HepG2 (cell line): ENCODE measurements around the gene ANK3. TPM values are rescaled to one million over a fixed set of nuclear protein-coding genes. Genes with fewer than 3 reads are reported as not detected.

Experiments
- ATAC-seq: fragments of 200-7000 bp; cut with Tn5 transposase; 3 replicates; pipeline ENCODE4 v1.9.1; 2020; ENCODE audit warnings: mild to moderate bottlenecking, moderate library complexity
- BruUV-seq: library from RNA; stranded (reverse); fragments of 400-500 nt; replicated peaks from 2 replicates; lab custom pipeline; 2021; lab: Mats Ljungman, UMichigan
- CTCF ChIA-PET: fragments of 300-600 bp; formaldehyde crosslinking; extraction: SDS; loops from one replicate; lab custom pipeline; 2021; ENCODE audit warnings: low total read pairs, inconsistent platforms, low intra/inter-chr PET ratio; lab: Yijun Ruan, JAX
- POLR2A ChIA-PET: fragments of 350-600 bp; sonication (Branson Sonifier 250); formaldehyde crosslinking; loops from one replicate; lab custom pipeline; 2020; ENCODE audit warnings: antibody characterized with exemption, inconsistent platforms; lab: Yijun Ruan, JAX
- DNase-seq: peaks from one replicate; pipeline ENCODE4 v3.0.0-alpha.2; 2015; ENCODE audit warnings: low spot score
- FAIRE-seq: peaks from 3 replicates; lab custom pipeline; 2011; peaks lifted over from hg19 to GRCh38; lab: Jason Lieb, UNC
- H2AFZ ChIP-seq: one replicate; pipeline ENCODE4 v1.6.1; 2011; ENCODE audit warnings: low read length, inconsistent platforms
- H3K27ac ChIP-seq: fragments of 300-600 bp; 3 replicates; pipeline ENCODE4 v1.8.0; 2011; ENCODE audit warnings: mixed run types, mild to moderate bottlenecking, mixed read lengths, low read length, inconsistent platforms; ENCODE audit not compliant: insufficient read depth; ENCODE audit errors: extremely low read length
- H3K27me3 ChIP-seq, 2 experiments: fragments of 200-600 bp in 1 of 2; 2 replicates in 1 of 2; 3 replicates in 1 of 2; pipeline versions ENCODE4 v1.6.0 to v1.8.0; 2011; ENCODE audit warnings: low read length in 2 of 2, mild to moderate bottlenecking in 2 of 2, moderate library complexity in 2 of 2, inconsistent platforms in 1 of 2; ENCODE audit not compliant: insufficient read depth in 2 of 2, control insufficient read depth in 1 of 2
- H3K36me3 ChIP-seq, 2 experiments: fragments of 200-600 bp in 1 of 2; replicated peaks in 1 of 2; 2 replicates in 1 of 2; 3 replicates in 1 of 2; pipeline versions ENCODE4 v1.5.1 to v1.8.0; 2011; ENCODE audit warnings: low read length in 2 of 2, inconsistent platforms in 1 of 2; ENCODE audit not compliant: insufficient read depth in 2 of 2, control insufficient read depth in 1 of 2
- H3K4me1 ChIP-seq: 2 replicates; pipeline ENCODE4 v1.5.1; 2012; ENCODE audit warnings: low read length, inconsistent platforms; ENCODE audit not compliant: insufficient read depth
- H3K4me2 ChIP-seq: 2 replicates; pipeline ENCODE4 v1.6.0; 2011; ENCODE audit warnings: low read depth, low read length, inconsistent platforms
- H3K4me3 ChIP-seq, 3 experiments: fragments of 200-600 bp in 1 of 3; sonication (generic), shearing (Covaris generic) in 1 of 3; replicated peaks in 1 of 3; 2 replicates each; pipeline ENCODE4 v1.5.1; 2011 to 2016; ENCODE audit warnings: low read length in 3 of 3, inconsistent platforms in 2 of 3, low read depth in 2 of 3, mild to moderate bottlenecking in 2 of 3, control low read depth in 1 of 3, mixed read lengths in 1 of 3; ENCODE audit not compliant: insufficient read depth in 1 of 3
- H3K79me2 ChIP-seq: one replicate; pipeline ENCODE4 v1.6.1; 2011; ENCODE audit warnings: low read length, inconsistent platforms; ENCODE audit not compliant: insufficient read depth
- H3K9ac ChIP-seq: 2 replicates; pipeline ENCODE4 v1.6.0; 2011; ENCODE audit warnings: mild to moderate bottlenecking, low read depth, low read length, inconsistent platforms; ENCODE audit not compliant: insufficient read depth
- H3K9me3 ChIP-seq: 2 replicates; pipeline ENCODE4 v1.5.1; 2012; ENCODE audit warnings: mild to moderate bottlenecking, low read length
- H4K20me1 ChIP-seq: 2 replicates; pipeline ENCODE4 v1.6.0; 2011; ENCODE audit warnings: inconsistent platforms, mild to moderate bottlenecking, low read length, moderate library complexity; ENCODE audit not compliant: insufficient read depth
- CENPT ChIP-seq: sonication (generic); formaldehyde crosslinking; IDR thresholded peaks from 2 replicates; pipeline ENCODE4 v1.8.0; 2022; ENCODE audit warnings: low read depth, mild to moderate bottlenecking, moderate library complexity, missing genetic modification reagents
- FOXC1 ChIP-seq: sonication (generic); formaldehyde crosslinking; IDR thresholded peaks from 2 replicates; pipeline ENCODE4 v1.8.0; 2022; ENCODE audit warnings: mild to moderate bottlenecking, missing genetic modification reagents, borderline replicate concordance
- SIX1 ChIP-seq: sonication (generic); formaldehyde crosslinking; IDR thresholded peaks from 2 replicates; pipeline ENCODE4 v1.4.0; 2020; ENCODE audit warnings: missing genetic modification reagents, borderline replicate concordance
- SIX4 ChIP-seq: sonication (generic); formaldehyde crosslinking; IDR thresholded peaks from 2 replicates; pipeline ENCODE4 v1.4.0; 2020; ENCODE audit warnings: missing genetic modification reagents
- XBP1 ChIP-seq: sonication (generic); formaldehyde crosslinking; IDR thresholded peaks from 2 replicates; pipeline ENCODE4 v1.5.0; 2020; ENCODE audit warnings: missing genetic modification reagents
- ZBTB44 ChIP-seq: sonication (generic); formaldehyde crosslinking; IDR thresholded peaks from 2 replicates; pipeline ENCODE4 v1.4.0; 2020; ENCODE audit warnings: missing genetic modification reagents
- WGBS: methylation state at CpG from one replicate; pipeline ENCODE4 v1.1.6; 2017; ENCODE audit warnings: low lambda C conversion rate; 5-methylcytosine and 5-hydroxymethylcytosine counted together
- in situ Hi-C: cut with HindIII; loops from 2 replicates; pipeline ENCODE4 v1.10.0; 2017; ENCODE audit warnings: low pct_unique_long_range_greater_than_20kb; ENCODE audit not compliant: extremely low pct_ligation_motif_present
- intact Hi-C: fragments of 100-400 bp; cut with micrococcal nuclease; formaldehyde crosslinking; loops from one replicate; pipeline ENCODE4 v1.10.0; 2022; ENCODE audit not compliant: unreplicated experiment
- polyA plus RNA-seq, 8 experiments: library from polyadenylated mRNA; depleted of rRNA in 3 of 8; stranded (reverse) in 7 of 8; unstranded in 1 of 8; fragments of >200 nt; fragmentation: Illumina TruSeq in 4 of 8; extraction: Trizol in 4 of 8; gene quantifications; 2 replicates each; pipeline versions ENCODE4 v1.2.1 to v1.2.3, GENCODE V29; 2011 to 2016; ENCODE audit warnings: low read depth in 4 of 8, missing spikeins in 1 of 8, mixed read lengths in 1 of 8; ENCODE audit not compliant: insufficient read depth in 1 of 8
- total RNA-seq, 5 experiments: library from RNA; depleted of rRNA; stranded (reverse); fragments of >200 nt; fragmentation: Illumina TruSeq; extraction: Trizol; gene quantifications; 2 replicates each; pipeline ENCODE4 v1.2.3, GENCODE V29; 2016; ENCODE audit warnings: low read depth in 1 of 5

The ANK3 gene
- total and polyA plus RNA-seq, 2 of the 13 experiments (the other 11 are each of a cell fraction or from before 2014, with no cell fraction given) = not detected

- WGBS = 22% methylated on average over 12 of the region's 12 CpGs
- in situ Hi-C loops = no loop called here
- no peak overlapping the region for H3K4me3 ChIP-seq
Observed at GRCh38 chr10:60140651-60141632, 248.7 kb downstream of the ANK3 start.

More at GRCh38 chr10:60140651-60141632, 248.7 kb downstream of the ANK3 start:
- Histone ChIP-seq H3K4me1 (0 out of 2 replicates have a peak, but pooled peaks cover 8% of the 10 kb centered on the region), H3K4me2 (0 out of 2 replicates have a peak overlapping the region, but pooled peaks have one; percentile 26), H3K36me3 (no peaks in the 10 kb centered on the region), H4K20me1 (no peaks in the 10 kb centered on the region), H3K9ac (no peak overlapping the region), H3K79me2 (no peaks in the 10 kb centered on the region), H3K9me3 (no peaks in the 10 kb centered on the region), H2AFZ (no peak overlapping the region), H3K27me3 (no peaks in the 10 kb centered on the region; a peak in 1 of 5 replicates), H3K27ac (no peak overlapping the region)
- peak; percentile 62 for ATAC-seq
- intact Hi-C loops = no loop called here
- peak; percentile 2 for DNase-seq
- POLR2A ChIA-PET = no interaction called here
- no peak for FAIRE-seq
- CTCF ChIA-PET = no interaction called here
- no TSS peak for BruUV-seq
- TF ChIP-seq SIX4 (CRISPR knock-in tag) (peak; percentile 40; the same call in 1 of the 2 replicates), SIX1 (CRISPR knock-in tag) (peak; percentile 56; the same call in 1 of the 2 replicates), FOXC1 (CRISPR knock-in tag) (no peak), ZBTB44 (no peak), CENPT (CRISPR knock-in tag) (no peak), XBP1 (CRISPR knock-in tag) (no peak)
- TF ChIP-seq, all 625 proteins: peak for 2
